KMS-11 (cell line): ENCODE results near the gene DNAJB11.
"Not testable (repeated sequence)": the region's sequence is repeated elsewhere in the genome, so short reads cannot be mapped to it uniquely, and the experiment has no call there.

Source experiments
- H2AFZ ChIP-seq: fragments of 200-600 bp; sonication (generic); 2 replicates; pipeline ENCODE4 v1.6.1; 2016; ENCODE audit warnings: antibody characterized with exemption, mixed run types, low read depth
- H3K27ac ChIP-seq: fragments of 200-600 bp; sonication (generic); 2 replicates; pipeline ENCODE4 v1.6.1; 2016; ENCODE audit warnings: mild to moderate bottlenecking, mixed run types
- H3K27me3 ChIP-seq: fragments of 200-600 bp; sonication (generic); 2 replicates; pipeline ENCODE4 v1.6.1; 2017; ENCODE audit warnings: mild to moderate bottlenecking, low read depth, mixed run types, moderate library complexity; ENCODE audit not compliant: insufficient read depth
- H3K36me3 ChIP-seq: fragments of 200-600 bp; sonication (generic); 2 replicates; pipeline ENCODE4 v1.6.1; 2017; ENCODE audit warnings: mild to moderate bottlenecking, mixed run types; ENCODE audit not compliant: insufficient read depth
- H3K4me1 ChIP-seq: fragments of 200-600 bp; sonication (generic); 2 replicates; pipeline ENCODE4 v1.6.1; 2016; ENCODE audit warnings: mild to moderate bottlenecking, low read depth, mixed run types; ENCODE audit not compliant: poor library complexity, severe bottlenecking
- H3K4me2 ChIP-seq: fragments of 200-600 bp; sonication (generic); 2 replicates; pipeline ENCODE4 v1.7.0; 2016; ENCODE audit warnings: mild to moderate bottlenecking, mixed run types
- H3K4me3 ChIP-seq: fragments of 200-600 bp; sonication (generic); IDR thresholded peaks from 2 replicates; pipeline ENCODE4 v1.6.1; 2017; ENCODE audit warnings: low read depth, low read length, mixed read lengths; ENCODE audit not compliant: insufficient read depth
- H3K79me2 ChIP-seq: fragments of 200-600 bp; sonication (generic); 2 replicates; pipeline ENCODE4 v1.6.1; 2016; ENCODE audit warnings: low read depth, mixed run types; ENCODE audit not compliant: insufficient read depth
- H3K9ac ChIP-seq: fragments of 200-600 bp; sonication (generic); 2 replicates; pipeline ENCODE4 v1.6.1; 2016; ENCODE audit warnings: mild to moderate bottlenecking, mixed run types
- H4K20me1 ChIP-seq: fragments of 200-600 bp; sonication (generic); 2 replicates; pipeline ENCODE4 v1.6.1; 2016; ENCODE audit warnings: mild to moderate bottlenecking, mixed run types; ENCODE audit not compliant: insufficient read depth
- CTCF ChIP-seq: fragments of 200-600 bp; sonication (generic); conservative IDR thresholded peaks from 2 replicates; pipeline ENCODE4 v1.6.1; 2017; ENCODE audit warnings: low read depth, mild to moderate bottlenecking, antibody characterized with exemption, low read length, moderate library complexity, mixed read lengths

Gene DNAJB11

GRCh38 chr3:186582541-186582940 lies 12.0 kb downstream of the DNAJB11 start:
- Histone ChIP-seq H3K79me2 (no peaks in the 10 kb centered on the region), H4K20me1 (no peaks in the 10 kb centered on the region), H3K4me1 (no peaks in the 10 kb centered on the region), H3K9ac (no peak overlapping the region), H2AFZ (no peak overlapping the region), H3K4me2 (no peak overlapping the region), H3K27me3 (no peaks in the 10 kb centered on the region), H3K4me3 (no peak overlapping the region), H3K36me3 (peaks cover 3% of the 10 kb centered on the region; the same call in 1 of the 2 replicates), H3K27ac (no peak overlapping the region)
- TF ChIP-seq CTCF = no peak

GRCh38 chr3:186583831-186584230 lies 13.3 kb downstream of the DNAJB11 start:
- no peaks in the 10 kb centered on the region for H3K27me3 ChIP-seq
- no peaks in the 10 kb centered on the region for H3K4me1 ChIP-seq
- no peaks in the 10 kb centered on the region for H3K79me2 ChIP-seq
- H4K20me1 ChIP-seq = no peaks in the 10 kb centered on the region
- no peak overlapping the region for H3K27ac ChIP-seq
- no peak overlapping the region for H3K4me3 ChIP-seq
- H3K36me3 ChIP-seq = peaks cover 3% of the 10 kb centered on the region; the same call in 1 of the 2 replicates
- TF ChIP-seq CTCF = no peak
- no peak overlapping the region for H3K4me2 ChIP-seq
- H3K9ac ChIP-seq = no peak overlapping the region
- H2AFZ ChIP-seq = no peak overlapping the region

GRCh38 chr3:186586245-186586644 lies 15.7 kb downstream of the DNAJB11 start:
- H3K4me3 ChIP-seq, H4K20me1 ChIP-seq, H3K79me2 ChIP-seq, H3K27ac ChIP-seq, H2AFZ ChIP-seq, H3K9ac ChIP-seq, H3K4me1 ChIP-seq, H3K36me3 ChIP-seq, H3K27me3 ChIP-seq, H3K4me2 ChIP-seq: not testable (repeated sequence)

DNA sequence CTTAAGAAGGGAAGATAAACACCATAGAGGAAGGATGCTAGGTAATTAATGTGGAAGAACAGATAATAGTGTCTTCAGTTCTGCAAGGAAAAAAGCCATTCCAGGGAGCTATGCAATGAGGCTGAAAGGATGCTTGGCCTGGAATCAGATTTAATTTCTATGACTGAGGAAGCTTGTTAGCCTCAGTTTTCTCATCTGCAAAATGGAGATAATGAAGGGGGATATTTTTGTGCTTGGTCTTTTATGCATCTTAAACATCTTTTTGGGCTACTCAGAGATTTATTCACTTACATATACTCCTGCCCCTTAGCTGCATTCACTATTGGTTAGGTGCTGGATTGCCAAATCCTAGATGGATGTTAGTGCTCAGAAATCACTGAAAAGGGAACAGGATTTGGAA lies 16.7 kb downstream of the DNAJB11 start:
- Histone ChIP-seq H3K36me3 (peaks cover 3% of the 10 kb centered on the region; the same call in 1 of the 2 replicates), H3K27ac (no peak overlapping the region), H3K4me1 (no peaks in the 10 kb centered on the region), H4K20me1 (no peaks in the 10 kb centered on the region), H3K79me2 (no peaks in the 10 kb centered on the region), H3K9ac (no peak overlapping the region), H2AFZ (no peak overlapping the region), H3K4me2 (no peak overlapping the region), H3K27me3 (no peaks in the 10 kb centered on the region), H3K4me3 (no peak overlapping the region)
- no peak for TF ChIP-seq CTCF

- no peak for TF ChIP-seq CTCF
- no peak overlapping the region for H3K4me2 ChIP-seq
- H3K4me1 ChIP-seq = no peaks in the 10 kb centered on the region
- no peak overlapping the region for H3K27ac ChIP-seq
- no peak overlapping the region for H3K4me3 ChIP-seq
- no peaks in the 10 kb centered on the region for H3K79me2 ChIP-seq
- H2AFZ ChIP-seq = no peak overlapping the region
- H3K27me3 ChIP-seq = no peaks in the 10 kb centered on the region
- peaks cover 3% of the 10 kb centered on the region; the same call in 1 of the 2 replicates for H3K36me3 ChIP-seq
- H3K9ac ChIP-seq = no peak overlapping the region
- H4K20me1 ChIP-seq = no peaks in the 10 kb centered on the region
Measured at GRCh38 chr3:186588632-186589031, 18.1 kb downstream of the DNAJB11 start.
